Measurements from ENCODE around the gene CNOT9.
A peak's percentile ranks its signal among the peaks of the same experiment; 100 is the strongest.

Gene CNOT9

GRCh38 chr2:218569038-218569431 lies 396 bp downstream of the CNOT9 start:
- Histone ChIP-seq H3K4me1 (peaks cover 0 to 41% (median 32%) of the 10 kb centered on the region in 4 donors), H3K27me3 (no peaks in the 10 kb centered on the region), H3K4me3 (peak overlapping the region; percentile 76 to 95), H3K9me3 (no peaks in the 10 kb centered on the region), H3K27ac (peak overlapping the region; percentile 90 to 93), H3K36me3 (peaks cover 0 to 11% (median 3%) of the 10 kb centered on the region in 3 donors)
- DNase-seq: peak; percentile 27 to 69
- TF ChIP-seq CTCF (IDR thresholded peaks at IDR 0.05): no peak
- intact Hi-C loops (cut with DNase I; ENCODE audit: low total_unique reads): no loop called here

- intact Hi-C loops (cut with DNase I; ENCODE audit: low total_unique reads): no loop called here
- Histone ChIP-seq H3K4me1 (peaks cover 0 to 41% (median 32%) of the 10 kb centered on the region in 4 donors), H3K27me3 (no peaks in the 10 kb centered on the region), H3K27ac (peak overlapping the region; percentile 90 to 93), H3K9me3 (no peaks in the 10 kb centered on the region), H3K36me3 (peaks cover 0 to 15% (median 10%) of the 10 kb centered on the region in 3 donors), H3K4me3 (peak overlapping the region; percentile 76 to 95)
- DNase-seq: no peak
- no peak for TF ChIP-seq CTCF (IDR thresholded peaks at IDR 0.05)
Measured at GRCh38 chr2:218569661-218570500, 1.2 kb downstream of the CNOT9 start.

- H3K4me3 ChIP-seq: peak overlapping the region; percentile 76 to 95
- intact Hi-C loops (cut with DNase I; ENCODE audit: low total_unique reads): no loop called here
- H3K4me1 ChIP-seq: peaks cover 0 to 41% (median 32%) of the 10 kb centered on the region in 4 donors
- no peak for TF ChIP-seq CTCF (IDR thresholded peaks at IDR 0.05)
- H3K9me3 ChIP-seq: no peaks in the 10 kb centered on the region
- no peaks in the 10 kb centered on the region for H3K27me3 ChIP-seq
- no peak for DNase-seq
- H3K27ac ChIP-seq: peak overlapping the region in 1 of 2 donors; percentile 93
- H3K36me3 ChIP-seq: peaks cover 0 to 15% (median 10%) of the 10 kb centered on the region in 3 donors
Measured at GRCh38 chr2:218570850-218571249, 2.2 kb downstream of the CNOT9 start.

GRCh38 chr2:218576854-218577253 lies 8.2 kb downstream of the CNOT9 start:
- Histone ChIP-seq H3K4me1 (peaks cover 0 to 12% (median 3%) of the 10 kb centered on the region in 4 donors), H3K36me3 (peaks cover 4 to 22% (median 16%) of the 10 kb centered on the region in 3 donors), H3K4me3 (no peak overlapping the region), H3K9me3 (no peaks in the 10 kb centered on the region), H3K27me3 (no peaks in the 10 kb centered on the region), H3K27ac (no peak overlapping the region)
- intact Hi-C loops (cut with DNase I; ENCODE audit: low total_unique reads): no loop called here
- no peak for TF ChIP-seq CTCF (IDR thresholded peaks at IDR 0.05)
- DNase-seq: no peak

- no peaks in the 10 kb centered on the region for H3K27me3 ChIP-seq
- no peak overlapping the region for H3K4me3 ChIP-seq
- peaks cover 0 to 7% (median 3%) of the 10 kb centered on the region in 4 donors for H3K4me1 ChIP-seq
- DNase-seq: no peak
- H3K36me3 ChIP-seq: peaks cover 10 to 25% (median 23%) of the 10 kb centered on the region in 3 donors
- H3K9me3 ChIP-seq: no peaks in the 10 kb centered on the region
- no peak for TF ChIP-seq CTCF (IDR thresholded peaks at IDR 0.05)
- intact Hi-C loops (cut with DNase I; ENCODE audit: low total_unique reads): no loop called here
- H3K27ac ChIP-seq: no peak overlapping the region
Measured at GRCh38 chr2:218577482-218578220, 9.0 kb downstream of the CNOT9 start.

Data from tibial artery (tissue), 4 donors.